A673 (cell line): ENCODE data around the gene SUN1. TPM values are rescaled to one million over a fixed set of nuclear protein-coding genes. Genes with fewer than 3 reads are reported as not detected.

Experiments
- BruUV-seq: library from RNA; stranded (reverse); fragments of 400-500 nt; replicated peaks from 2 replicates; lab custom pipeline; 2021; lab: Mats Ljungman, UMichigan
- CTCF ChIA-PET: fragments of 300-600 bp; sonication (Branson Sonifier 250); formaldehyde crosslinking; loops from one replicate; lab custom pipeline; 2022; ENCODE audit warnings: antibody characterized with exemption; lab: Charles Lee
- POLR2A ChIA-PET: fragments of 300-600 bp; sonication (Branson Sonifier 250); formaldehyde crosslinking; loops from one replicate; lab custom pipeline; 2022; ENCODE audit warnings: antibody characterized with exemption; ENCODE audit not compliant: low non-redundant PET; lab: Charles Lee
- DNase-seq: peaks from one replicate; pipeline ENCODE4 v3.0.0-alpha.2; 2015; ENCODE audit warnings: low spot score
- H3K27ac ChIP-seq: fragments of 200-600 bp; sonication (generic); 2 replicates; pipeline ENCODE4 v1.5.1; 2016; ENCODE audit warnings: mixed run types, low read depth, mild to moderate bottlenecking, mixed read lengths, antibody characterized with exemption, low read length; ENCODE audit not compliant: poor library complexity, severe bottlenecking
- H3K27me3 ChIP-seq: fragments of 200-600 bp; sonication (generic); replicated peaks from 2 replicates; pipeline ENCODE4 v1.6.1; 2017; ENCODE audit warnings: mixed run types, low read depth, mild to moderate bottlenecking, mixed read lengths, antibody characterized with exemption, low read length; ENCODE audit not compliant: insufficient read depth, poor library complexity
- H3K36me3 ChIP-seq: fragments of 200-600 bp; sonication (generic); 2 replicates; pipeline ENCODE4 v1.6.1; 2016; ENCODE audit warnings: mixed run types, mild to moderate bottlenecking, mixed read lengths, antibody characterized with exemption, low read length; ENCODE audit not compliant: insufficient read depth, poor library complexity, severe bottlenecking
- H3K4me1 ChIP-seq: fragments of 200-600 bp; sonication (generic); 2 replicates; pipeline ENCODE4 v1.6.1; 2017; ENCODE audit warnings: mixed run types, mild to moderate bottlenecking, mixed read lengths, antibody characterized with exemption, low read length; ENCODE audit not compliant: insufficient read depth, poor library complexity, severe bottlenecking
- H3K4me3 ChIP-seq: fragments of 200-600 bp; sonication (generic); 2 replicates; pipeline ENCODE4 v1.5.1; 2016; ENCODE audit warnings: low read depth, mixed run types, mild to moderate bottlenecking, mixed read lengths, low read length; ENCODE audit not compliant: poor library complexity, severe bottlenecking
- H3K9me3 ChIP-seq: fragments of 200-600 bp; sonication (generic); 2 replicates; pipeline ENCODE4 v1.6.1; 2016; ENCODE audit warnings: mixed run types, low read depth, mild to moderate bottlenecking, mixed read lengths, antibody characterized with exemption, low read length; ENCODE audit not compliant: poor library complexity, severe bottlenecking
- CTCF ChIP-seq: fragments of 300-800, 200-600 bp; sonication (generic); conservative IDR thresholded peaks from 2 replicates; pipeline ENCODE4 v1.5.1; 2017; ENCODE audit warnings: low read depth, mild to moderate bottlenecking, antibody characterized with exemption, low read length, moderate library complexity, mixed read lengths
- EZH2 ChIP-seq: fragments of 200-600 bp; sonication (generic); IDR thresholded peaks from 2 replicates; pipeline ENCODE4 v1.6.1; 2017; ENCODE audit warnings: borderline replicate concordance, low read depth, mild to moderate bottlenecking, mixed read lengths, antibody characterized with exemption, low read length; ENCODE audit not compliant: poor library complexity, severe bottlenecking
- intact Hi-C: fragments of 100-400 bp; cut with micrococcal nuclease; formaldehyde crosslinking; loops from one replicate; pipeline ENCODE4 v1.10.0; 2022; ENCODE audit not compliant: unreplicated experiment
- total RNA-seq: library from RNA; stranded (reverse); gene quantifications from 2 replicates; pipeline ENCODE4 v1.2.3, GENCODE V29; 2021

Gene SUN1
- total RNA-seq, 1 experiment from 2014 or later: 189 TPM

- Histone ChIP-seq H3K9me3 (no peaks in the 10 kb centered on the region), H3K4me3 (no peak overlapping the region), H3K27ac (peak overlapping the region; percentile 54), H3K36me3 (peaks cover 10% of the 10 kb centered on the region), H3K27me3 (peaks cover 11% of the 10 kb centered on the region), H3K4me1 (peaks cover 16% of the 10 kb centered on the region)
- no peak for TF ChIP-seq CTCF
- no peak for TF ChIP-seq EZH2
- CTCF ChIA-PET: interaction anchor here (0.9 kb wide), 1 partner anchor 92 kb away, joined by 3 read pairs; no protein-coding TSS in a partner anchor
- intact Hi-C loops: no loop called here
- POLR2A ChIA-PET: no interaction called here
- no TSS peak for BruUV-seq
- no peak for DNase-seq
Observed at GRCh38 chr7:901041-901387, 68.7 kb downstream of the SUN1 start.

GRCh38 chr7:901388-902154, 69.3 kb downstream of the SUN1 start:
- Histone ChIP-seq H3K27ac (peak overlapping the region; percentile 54), H3K9me3 (no peaks in the 10 kb centered on the region), H3K4me3 (no peak overlapping the region), H3K4me1 (peaks cover 16% of the 10 kb centered on the region), H3K36me3 (peaks cover 6% of the 10 kb centered on the region), H3K27me3 (peaks cover 11% of the 10 kb centered on the region)
- CTCF ChIA-PET: interaction anchor here (0.7 to 0.9 kb wide), 2 partner anchors 91 to 211 kb away, joined by 3 read pairs; no protein-coding TSS in a partner anchor
- TF ChIP-seq CTCF (no peak), EZH2 (no peak)
- DNase-seq: peak; percentile 95
- intact Hi-C loops: no loop called here
- POLR2A ChIA-PET: interaction anchor here (0.6 kb wide), 1 partner anchor 762 kb away, joined by 3 read pairs; no protein-coding TSS in a partner anchor
- BruUV-seq: no TSS peak

GRCh38 chr7:902996-903395, 70.7 kb downstream of the SUN1 start:
- intact Hi-C loops: no loop called here
- TF ChIP-seq CTCF (no peak), EZH2 (no peak)
- H3K27me3 ChIP-seq: peaks cover 11% of the 10 kb centered on the region
- H3K9me3 ChIP-seq: no peaks in the 10 kb centered on the region
- peaks cover 6% of the 10 kb centered on the region for H3K36me3 ChIP-seq
- DNase-seq: no peak
- ChIA-PET POLR2A (no interaction called here), CTCF (no interaction called here)
- peaks cover 16% of the 10 kb centered on the region for H3K4me1 ChIP-seq
- no peak overlapping the region for H3K4me3 ChIP-seq
- BruUV-seq: no TSS peak
- H3K27ac ChIP-seq: no peak overlapping the region
